Osteoblast (primary cell): ENCODE measurements around the gene CMIP. TPM values are rescaled to one million over a fixed set of nuclear protein-coding genes. Genes with fewer than 3 reads are reported as not detected.

Experiments
- DNase-seq: peaks from one replicate; pipeline ENCODE4 v3.0.0; 2011; ENCODE audit warnings: low spot score, mixed read lengths; ENCODE audit not compliant: insufficient read length; ENCODE audit errors: missing footprints
- H2AFZ ChIP-seq: 2 replicates; pipeline ENCODE4 v1.6.0; 2011; ENCODE audit warnings: mild to moderate bottlenecking, low read length
- H3K27ac ChIP-seq: 2 replicates; pipeline ENCODE4 v1.5.1; 2011; ENCODE audit warnings: mild to moderate bottlenecking, low read depth, low read length, moderate library complexity
- H3K27me3 ChIP-seq: 2 replicates; pipeline ENCODE4 v1.6.0; 2012; ENCODE audit warnings: mild to moderate bottlenecking, control low read depth, inconsistent platforms, low read length, moderate library complexity; ENCODE audit not compliant: insufficient read depth
- H3K36me3 ChIP-seq: 2 replicates; pipeline ENCODE4 v1.5.1; 2011; ENCODE audit warnings: mild to moderate bottlenecking, low read length, control low read depth, moderate library complexity; ENCODE audit not compliant: insufficient read depth
- H3K4me1 ChIP-seq: 2 replicates; pipeline ENCODE4 v1.5.1; 2011; ENCODE audit warnings: mild to moderate bottlenecking, low read length, control low read depth, moderate library complexity; ENCODE audit not compliant: insufficient read depth
- H3K4me2 ChIP-seq: 2 replicates; pipeline ENCODE4 v1.6.0; 2011; ENCODE audit warnings: mild to moderate bottlenecking, low read length; ENCODE audit not compliant: insufficient read depth
- H3K4me3 ChIP-seq: fragments of 200-600 bp; sonication (generic); 3 replicates; pipeline ENCODE4 v1.5.1; 2012; ENCODE audit warnings: mild to moderate bottlenecking, low read length, inconsistent platforms; ENCODE audit not compliant: insufficient read depth
- H3K79me2 ChIP-seq: 2 replicates; pipeline ENCODE4 v1.6.0; 2012; ENCODE audit warnings: mild to moderate bottlenecking, low read length, control low read depth, inconsistent platforms; ENCODE audit not compliant: insufficient read depth
- H3K9me3 ChIP-seq: 2 replicates; pipeline ENCODE4 v1.5.1; 2011; ENCODE audit warnings: low read depth, low read length, control low read depth
- H4K20me1 ChIP-seq: 2 replicates; pipeline ENCODE4 v1.6.0; 2012; ENCODE audit warnings: mild to moderate bottlenecking, low read length, control low read depth; ENCODE audit not compliant: insufficient read depth
- CTCF ChIP-seq: IDR thresholded peaks from 2 replicates; pipeline ENCODE4 v1.5.1; 2011; ENCODE audit warnings: mild to moderate bottlenecking, low read depth, low read length, moderate library complexity; ENCODE audit errors: extremely low read depth
- total RNA-seq: library from RNA; depleted of rRNA; stranded (reverse); fragments of >200 nt; gene quantifications from 2 replicates; pipeline ENCODE4 v1.2.3, GENCODE V29; 2012

The CMIP gene
- total RNA-seq, 1 donor = 8.3 TPM

- DNase-seq = no peak
- H3K27me3 ChIP-seq = no peaks in the 10 kb centered on the region
- no peak overlapping the region for H3K4me3 ChIP-seq
- H4K20me1 ChIP-seq = peaks cover 68% of the 10 kb centered on the region
- H3K4me2 ChIP-seq = no peak overlapping the region
- H3K79me2 ChIP-seq = peaks cover 76% of the 10 kb centered on the region
- peaks cover 20% of the 10 kb centered on the region for H3K4me1 ChIP-seq
- H3K36me3 ChIP-seq = peaks cover 4% of the 10 kb centered on the region
- no peak for TF ChIP-seq CTCF
- no peak overlapping the region for H2AFZ ChIP-seq
- H3K9me3 ChIP-seq = no peaks in the 10 kb centered on the region
- no peak overlapping the region for H3K27ac ChIP-seq
Observed at GRCh38 chr16:81458827-81459598, 14.4 kb downstream of the CMIP start.

GRCh38 chr16:81460075-81460474 lies 15.5 kb downstream of the CMIP start:
- no peak overlapping the region for H2AFZ ChIP-seq
- no peak overlapping the region for H3K27ac ChIP-seq
- H3K4me1 ChIP-seq = peaks cover 20% of the 10 kb centered on the region
- peaks cover 76% of the 10 kb centered on the region for H3K79me2 ChIP-seq
- no peak overlapping the region for H3K4me3 ChIP-seq
- H3K36me3 ChIP-seq = peaks cover 4% of the 10 kb centered on the region
- no peaks in the 10 kb centered on the region for H3K9me3 ChIP-seq
- H4K20me1 ChIP-seq = peaks cover 66% of the 10 kb centered on the region
- H3K27me3 ChIP-seq = no peaks in the 10 kb centered on the region
- TF ChIP-seq CTCF = no peak
- no peak for DNase-seq
- no peak overlapping the region for H3K4me2 ChIP-seq

GRCh38 chr16:81461243-81461642 lies 16.6 kb downstream of the CMIP start:
- Histone ChIP-seq H3K4me2 (no peak overlapping the region), H3K4me3 (no peak overlapping the region), H2AFZ (no peak overlapping the region), H3K4me1 (peaks cover 20% of the 10 kb centered on the region), H3K27ac (no peak overlapping the region), H3K36me3 (peaks cover 4% of the 10 kb centered on the region), H3K9me3 (no peaks in the 10 kb centered on the region), H3K27me3 (no peaks in the 10 kb centered on the region), H4K20me1 (peaks cover 67% of the 10 kb centered on the region), H3K79me2 (peaks cover 76% of the 10 kb centered on the region)
- TF ChIP-seq CTCF = no peak
- no peak for DNase-seq

- TF ChIP-seq CTCF = no peak
- Histone ChIP-seq H3K4me2 (no peak overlapping the region), H3K4me3 (no peak overlapping the region), H3K9me3 (no peaks in the 10 kb centered on the region), H3K79me2 (peaks cover 80% of the 10 kb centered on the region), H3K4me1 (peaks cover 20% of the 10 kb centered on the region), H3K27ac (no peak overlapping the region), H4K20me1 (peaks cover 69% of the 10 kb centered on the region), H2AFZ (no peak overlapping the region), H3K27me3 (no peaks in the 10 kb centered on the region), H3K36me3 (peaks cover 4% of the 10 kb centered on the region)
- DNase-seq = no peak
Observed at GRCh38 chr16:81461766-81462165, 17.2 kb downstream of the CMIP start.
